Neural progenitor cell (in vitro differentiated cells): ENCODE data around the gene SVBP. TPM values are rescaled to one million over a fixed set of nuclear protein-coding genes. Genes with fewer than 3 reads are reported as not detected.
"Not testable (repeated sequence)": the region's sequence is repeated elsewhere in the genome, so short reads cannot be mapped to it uniquely, and the experiment has no call there.

Experiments
- DNase-seq: peaks from one replicate; pipeline ENCODE4 v3.0.0-alpha.2; 2016; ENCODE audit warnings: low spot score
- H2AFZ ChIP-seq: fragments of 200-600 bp; sonication (generic); replicated peaks from 2 replicates; pipeline ENCODE4 v1.6.1; 2016; ENCODE audit warnings: antibody characterized with exemption
- H3F3A ChIP-seq: fragments of 200-600 bp; sonication (generic); 2 replicates; pipeline ENCODE4 v1.6.1; 2016; ENCODE audit warnings: antibody characterized with exemption, low read depth
- H3K27ac ChIP-seq: fragments of 200-600 bp; sonication (generic); 2 replicates; pipeline ENCODE4 v1.5.1; 2016; ENCODE audit warnings: mild to moderate bottlenecking
- H3K27me3 ChIP-seq: fragments of 200-600 bp; sonication (generic); 2 replicates; pipeline ENCODE4 v1.6.1; 2016; ENCODE audit warnings: mild to moderate bottlenecking, moderate library complexity
- H3K36me3 ChIP-seq: fragments of 200-600 bp; sonication (generic); 2 replicates; pipeline ENCODE4 v1.5.1; 2016
- H3K4me1 ChIP-seq: fragments of 200-600 bp; sonication (generic); 2 replicates; pipeline ENCODE4 v1.6.1; 2016; ENCODE audit warnings: mixed run types
- H3K4me2 ChIP-seq: fragments of 200-600 bp; sonication (generic); 2 replicates; pipeline ENCODE4 v1.6.1; 2016
- H3K4me3 ChIP-seq: fragments of 200-600 bp; sonication (generic); 2 replicates; pipeline ENCODE4 v1.5.1; 2016
- H3K79me2 ChIP-seq: fragments of 200-600 bp; sonication (generic); 2 replicates; pipeline ENCODE4 v1.6.1; 2016; ENCODE audit warnings: low read depth
- H3K9ac ChIP-seq: fragments of 200-600 bp; sonication (generic); 2 replicates; pipeline ENCODE4 v1.6.1; 2016
- H3K9me3 ChIP-seq: fragments of 200-600 bp; sonication (generic); 2 replicates; pipeline ENCODE4 v1.5.1; 2016; ENCODE audit warnings: low read depth
- H4K20me1 ChIP-seq: fragments of 200-600 bp; sonication (generic); 2 replicates; pipeline ENCODE4 v1.6.1; 2016; ENCODE audit warnings: low read depth
- H3K27ac Mint-ChIP-seq: 3 replicates; pipeline ENCODE4 v1.8.0; 2021; ENCODE audit warnings: mixed read lengths
- H3K27me3 Mint-ChIP-seq: 2 replicates; pipeline ENCODE4 v1.8.0; 2022; ENCODE audit warnings: low read depth, mild to moderate bottlenecking, inconsistent platforms, moderate library complexity, mixed read lengths; ENCODE audit not compliant: insufficient read depth
- H3K36me3 Mint-ChIP-seq: 3 replicates; pipeline ENCODE4 v1.8.0; 2021; ENCODE audit warnings: mixed read lengths
- H3K4me1 Mint-ChIP-seq: 3 replicates; pipeline ENCODE4 v1.8.0; 2021; ENCODE audit warnings: mixed read lengths
- H3K4me3 Mint-ChIP-seq: 3 replicates; pipeline ENCODE4 v1.8.0; 2021; ENCODE audit warnings: mild to moderate bottlenecking, moderate library complexity, mixed read lengths
- H3K9me3 Mint-ChIP-seq: 3 replicates; pipeline ENCODE4 v1.8.0; 2020; ENCODE audit warnings: mixed read lengths
- CTCF ChIP-seq: fragments of 200-600 bp; sonication (generic); IDR thresholded peaks from 2 replicates; pipeline ENCODE4 v1.5.1; 2017; ENCODE audit warnings: antibody characterized with exemption, mild to moderate bottlenecking
- EZH2 ChIP-seq: fragments of 200-600 bp; sonication (generic); IDR thresholded peaks from 2 replicates; pipeline ENCODE4 v1.6.1; 2017; ENCODE audit warnings: antibody characterized with exemption, mild to moderate bottlenecking, moderate library complexity
- EZH2phosphoT487 ChIP-seq: fragments of 200-600 bp; sonication (generic); IDR thresholded peaks from 2 replicates; pipeline ENCODE4 v1.6.1; 2017; ENCODE audit warnings: antibody characterized with exemption
- total RNA-seq: library from RNA; depleted of rRNA; stranded (reverse); fragments of >200 nt; gene quantifications from 2 replicates; pipeline ENCODE4 v1.2.3, GENCODE V29; 2015; ENCODE audit warnings: low replicate concordance

The SVBP gene
- total RNA-seq, 1 donor from 2014 or later, result 103 TPM

- no peaks in the 10 kb centered on the region for H4K20me1 ChIP-seq
- H3K79me2 ChIP-seq, result no peaks in the 10 kb centered on the region
- H3K4me1 ChIP-seq, result no peaks in the 10 kb centered on the region
- Mint-ChIP-seq H3K4me3 (no peak overlapping the region), H3K27ac (no peak overlapping the region), H3K36me3 (peaks cover 33% of the 10 kb centered on the region), H3K4me1 (peaks cover 6% of the 10 kb centered on the region), H3K9me3 (peaks cover 59% of the 10 kb centered on the region), H3K27me3 (peaks cover 5% of the 10 kb centered on the region)
- H3K4me2 ChIP-seq, result no peak overlapping the region
- no peaks in the 10 kb centered on the region for H3K9me3 ChIP-seq
- H3K9ac ChIP-seq, result no peak overlapping the region
- no peak for TF ChIP-seq CTCF
- no peak for TF ChIP-seq EZH2
- TF ChIP-seq EZH2phosphoT487, result no peak
- no peak overlapping the region for H3K4me3 ChIP-seq
- H3K27me3 ChIP-seq, result no peaks in the 10 kb centered on the region
- no peak for DNase-seq
- H3K27ac ChIP-seq, result no peak overlapping the region
- no peak overlapping the region for H2AFZ ChIP-seq
- H3K36me3 ChIP-seq, result no peaks in the 10 kb centered on the region
- no peaks in the 10 kb centered on the region for H3F3A ChIP-seq
Observed at GRCh38 chr1:42860339-42861013, 43.3 kb upstream of the SVBP start.

- not testable (repeated sequence) for H3K79me2 ChIP-seq, H3K27ac ChIP-seq, H3K36me3 ChIP-seq, H4K20me1 ChIP-seq, H3K4me3 ChIP-seq, H3K4me2 ChIP-seq, H3K9me3 ChIP-seq, DNase-seq, H3K4me1 ChIP-seq, H3K4me3 Mint-ChIP-seq, H3K27ac Mint-ChIP-seq, H3K27me3 ChIP-seq, H2AFZ ChIP-seq, H3K27me3 Mint-ChIP-seq, H3K9ac ChIP-seq, H3K4me1 Mint-ChIP-seq, H3F3A ChIP-seq
- Mint-ChIP-seq H3K36me3 (peaks cover 37% of the 10 kb centered on the region), H3K9me3 (peaks cover 63% of the 10 kb centered on the region)
Observed at GRCh38 chr1:42859366-42859765, 42.2 kb upstream of the SVBP start.

- not testable (repeated sequence) for H3K27me3 Mint-ChIP-seq, H3K27ac Mint-ChIP-seq, H3K4me3 Mint-ChIP-seq
Observed at GRCh38 chr1:42856554-42856953, 39.4 kb upstream of the SVBP start.

GRCh38 chr1:42853116-42853884 lies 36.1 kb upstream of the SVBP start:
- Histone ChIP-seq H3K27ac (no peak overlapping the region), H3K9ac (no peak overlapping the region)

More at GRCh38 chr1:42856554-42856953, 39.4 kb upstream of the SVBP start:
- H3K4me3 ChIP-seq, H4K20me1 ChIP-seq, H3K36me3 ChIP-seq, H3K4me1 Mint-ChIP-seq, H3K27me3 ChIP-seq, H3F3A ChIP-seq, DNase-seq, H3K9me3 ChIP-seq, H3K79me2 ChIP-seq, H2AFZ ChIP-seq, H3K4me2 ChIP-seq, H3K9ac ChIP-seq, H3K4me1 ChIP-seq, H3K27ac ChIP-seq: not testable (repeated sequence)
- peaks cover 59% of the 10 kb centered on the region for H3K36me3 Mint-ChIP-seq
- peaks cover 60% of the 10 kb centered on the region for H3K9me3 Mint-ChIP-seq

More at GRCh38 chr1:42853116-42853884, 36.1 kb upstream of the SVBP start:
- DNase-seq, result no peak
- Histone ChIP-seq H3K36me3 (peaks cover 4% of the 10 kb centered on the region), H3K79me2 (peaks cover 15% of the 10 kb centered on the region), H3K4me1 (peaks cover under 1% of the 10 kb centered on the region), H2AFZ (no peak overlapping the region), H3K4me3 (no peak overlapping the region), H4K20me1 (peaks cover under 1% of the 10 kb centered on the region), H3F3A (no peaks in the 10 kb centered on the region), H3K4me2 (no peak overlapping the region), H3K9me3 (no peaks in the 10 kb centered on the region), H3K27me3 (no peaks in the 10 kb centered on the region)
- peaks cover 6% of the 10 kb centered on the region for H3K27me3 Mint-ChIP-seq
- H3K4me3 Mint-ChIP-seq, result no peak overlapping the region
- peaks cover 52% of the 10 kb centered on the region for H3K9me3 Mint-ChIP-seq
- H3K27ac Mint-ChIP-seq, result no peak overlapping the region
- TF ChIP-seq EZH2 (no peak), EZH2phosphoT487 (no peak), CTCF (no peak)
- peaks cover 74% of the 10 kb centered on the region for H3K36me3 Mint-ChIP-seq
- peaks cover 10% of the 10 kb centered on the region for H3K4me1 Mint-ChIP-seq
